Glomerular visceral epithelial cell (primary cell): ENCODE results near the gene FGF18.
"Not testable (repeated sequence)": the region's sequence is repeated elsewhere in the genome, so short reads cannot be mapped to it uniquely, and the experiment has no call there.

Source experiments
- DNase-seq: peaks from one replicate; pipeline ENCODE4 v3.0.0-alpha.2; 2016; ENCODE audit errors: extremely low spot score

FGF18 gene

DNA sequence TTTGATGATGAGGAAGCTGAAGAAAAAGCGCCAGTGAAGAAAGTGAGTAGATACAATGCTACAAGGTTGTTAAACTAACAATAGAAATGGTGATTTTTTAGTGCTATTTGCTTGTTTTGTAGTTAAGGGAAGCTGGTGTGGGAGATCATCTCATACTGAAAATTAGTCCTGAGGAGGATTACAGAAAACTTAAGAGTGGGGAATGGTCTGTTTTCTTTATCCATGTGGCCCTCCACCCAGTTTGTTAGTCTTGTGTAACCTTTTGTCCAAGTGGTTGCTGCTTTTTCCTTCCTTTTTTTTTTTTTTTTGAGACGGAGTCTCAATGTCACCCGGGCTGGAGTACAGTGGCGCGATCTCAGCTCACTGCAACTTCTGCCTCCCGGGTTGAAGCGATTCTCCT, 19.3 kb upstream of the FGF18 start:
- no peak for DNase-seq

DNA sequence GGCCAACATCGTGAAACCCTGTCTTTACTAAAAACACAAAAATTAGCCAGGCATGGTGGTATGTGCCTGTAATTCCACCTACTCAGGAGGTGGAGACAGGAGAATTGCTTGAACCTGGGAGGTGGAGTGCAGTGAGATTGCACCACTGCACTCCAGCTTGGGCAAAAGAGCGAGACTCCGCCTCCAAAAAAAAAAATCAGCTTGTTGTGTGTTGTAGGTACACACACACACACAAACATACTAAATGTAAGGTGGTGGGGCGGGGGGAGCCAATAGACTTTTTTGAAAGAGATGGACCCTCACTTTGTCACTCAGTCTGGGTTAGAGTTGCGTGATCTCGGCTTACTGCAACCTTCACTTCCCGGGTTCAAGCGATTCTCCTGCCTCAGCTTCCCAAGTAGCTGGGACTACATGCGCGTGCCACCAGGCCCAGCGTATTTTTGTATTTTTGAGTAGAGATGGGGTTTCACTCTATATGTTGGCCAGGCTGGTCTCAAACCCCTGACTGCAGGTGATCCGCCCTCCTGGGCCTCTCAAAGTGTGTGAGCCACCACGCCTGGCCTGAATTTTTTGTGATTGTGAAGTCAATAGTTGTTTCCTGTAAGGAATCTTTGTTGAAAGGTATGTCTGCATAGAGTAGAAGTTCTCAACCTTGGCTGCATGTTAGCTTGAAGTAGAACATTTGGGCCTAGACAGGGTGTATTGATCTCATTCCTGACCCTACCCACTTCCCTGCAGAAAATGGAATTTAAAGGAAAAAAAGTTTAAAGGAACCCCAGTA, 18.1 kb upstream of the FGF18 start:
- DNase-seq = no peak

DNA sequence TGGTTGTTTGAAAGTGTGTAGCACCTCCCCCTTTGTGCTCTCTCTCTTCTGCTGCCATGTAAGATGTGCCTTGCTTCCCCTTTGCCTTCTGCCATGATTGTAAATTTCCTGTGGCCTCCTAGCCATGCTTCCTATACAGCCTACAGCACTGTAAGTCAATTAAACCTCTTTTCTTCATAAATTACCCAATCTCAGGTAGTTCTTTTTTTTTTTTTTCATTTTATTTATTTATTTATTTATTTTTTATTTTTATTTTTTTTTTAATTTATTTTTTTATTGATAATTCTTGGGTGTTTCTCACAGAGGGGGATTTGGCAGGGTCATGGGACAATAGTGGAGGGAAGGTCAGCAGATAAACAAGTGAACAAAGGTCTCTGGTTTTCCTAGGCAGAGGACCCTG, 16.7 kb upstream of the FGF18 start:
- not testable (repeated sequence) for DNase-seq

DNA sequence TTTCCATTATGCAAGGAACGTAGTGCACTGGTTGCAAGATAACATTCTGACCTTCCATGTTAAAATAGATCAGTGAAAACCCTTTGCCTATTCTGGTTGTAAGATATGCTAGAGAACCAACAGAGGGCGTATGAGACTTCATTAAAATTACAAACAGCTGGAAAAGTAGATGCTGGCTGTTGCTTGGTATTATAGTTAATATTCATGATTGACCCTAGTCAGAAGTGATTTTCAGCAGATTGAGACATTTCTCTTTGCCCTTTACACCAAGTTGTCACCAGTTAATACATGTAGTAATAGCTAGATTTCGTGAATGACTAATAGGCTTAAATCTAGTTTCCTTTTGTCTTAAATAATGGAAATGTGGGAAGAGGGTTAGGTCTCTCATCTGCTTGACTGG, 13.8 kb upstream of the FGF18 start:
- DNase-seq = no peak

DNA sequence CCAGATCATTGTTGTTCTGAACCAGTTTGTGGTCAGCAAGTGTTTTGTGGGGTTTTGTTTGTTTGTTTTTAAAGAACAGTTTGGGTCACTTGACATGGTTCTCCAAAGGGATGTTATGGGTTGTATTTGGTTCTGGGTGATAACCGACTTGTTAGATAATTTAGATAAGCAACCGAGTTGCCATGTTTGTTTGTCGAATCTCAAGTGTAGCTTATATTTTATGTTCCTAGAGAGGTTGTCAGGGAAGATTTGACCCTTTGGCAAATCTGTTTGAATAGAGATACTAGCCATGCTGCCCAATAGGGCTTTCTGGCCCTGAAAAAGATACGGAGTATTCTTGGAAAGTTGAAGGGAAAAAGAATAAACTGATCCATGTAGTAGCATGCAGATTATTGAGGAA, 12.2 kb upstream of the FGF18 start:
- no peak for DNase-seq

DNA sequence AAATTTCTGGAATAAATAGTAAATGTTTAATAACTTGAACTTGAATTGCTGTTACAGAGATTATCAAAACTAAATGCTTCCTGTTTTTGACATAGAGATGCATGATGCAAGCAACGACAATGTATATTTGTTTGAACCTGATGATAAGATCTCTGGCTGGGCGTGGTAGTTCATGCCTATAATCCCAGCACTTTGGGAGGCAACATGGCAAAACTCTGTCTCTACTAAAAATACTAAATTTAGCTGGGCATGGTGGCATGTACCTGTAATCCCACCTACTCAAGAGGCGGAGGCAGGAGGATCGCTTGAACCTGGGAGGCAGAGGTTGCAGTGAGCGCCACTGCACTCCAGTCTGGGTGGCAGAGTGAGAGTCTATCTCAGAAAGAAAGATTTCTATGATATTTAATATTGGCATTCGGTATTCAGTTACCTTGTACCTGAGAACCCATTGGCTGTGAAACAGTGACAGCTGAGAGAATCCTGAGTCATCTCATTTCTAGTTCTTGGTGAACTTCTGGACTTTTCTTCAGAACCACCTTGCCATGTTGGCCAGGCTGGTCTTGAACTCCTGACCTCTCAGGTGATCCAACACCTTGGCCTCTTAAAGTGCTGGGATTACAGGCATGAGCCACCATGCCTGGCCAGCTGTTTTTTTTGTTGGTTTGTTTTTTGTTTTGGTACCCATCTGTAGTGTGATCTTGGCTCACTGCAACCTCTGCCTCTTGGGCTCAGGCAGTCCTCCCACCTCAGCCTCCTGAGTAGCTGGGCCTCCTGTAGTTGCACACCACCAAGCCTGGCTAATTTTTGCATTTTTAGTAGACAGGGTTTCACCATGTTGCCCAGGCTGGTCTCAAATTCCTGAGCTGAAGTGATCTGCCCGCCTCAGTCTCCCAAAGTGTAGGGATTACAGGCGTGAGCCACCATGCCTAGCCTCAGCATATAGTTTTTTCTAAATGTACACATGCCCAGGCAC, 10.0 kb upstream of the FGF18 start:
- no peak for DNase-seq

DNA sequence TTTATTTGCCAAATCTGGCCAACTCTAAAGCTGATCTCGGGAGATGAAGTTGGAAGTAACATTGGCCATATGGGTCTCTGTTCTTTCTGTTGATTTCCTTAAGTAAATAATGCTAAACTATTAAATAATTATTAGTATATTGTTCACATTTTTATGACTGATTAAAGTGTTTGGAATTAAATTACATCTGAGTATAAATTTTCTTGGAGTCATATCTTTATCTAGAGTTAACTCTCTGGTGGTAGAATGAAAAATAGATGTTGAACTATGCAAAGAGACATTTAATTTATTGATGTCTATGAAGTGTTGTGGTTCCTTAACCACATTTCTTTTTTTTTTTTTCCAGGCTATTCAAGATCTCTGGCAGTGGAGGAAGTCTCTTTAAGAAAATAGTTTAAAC, 9.3 kb upstream of the FGF18 start:
- no peak for DNase-seq

DNA sequence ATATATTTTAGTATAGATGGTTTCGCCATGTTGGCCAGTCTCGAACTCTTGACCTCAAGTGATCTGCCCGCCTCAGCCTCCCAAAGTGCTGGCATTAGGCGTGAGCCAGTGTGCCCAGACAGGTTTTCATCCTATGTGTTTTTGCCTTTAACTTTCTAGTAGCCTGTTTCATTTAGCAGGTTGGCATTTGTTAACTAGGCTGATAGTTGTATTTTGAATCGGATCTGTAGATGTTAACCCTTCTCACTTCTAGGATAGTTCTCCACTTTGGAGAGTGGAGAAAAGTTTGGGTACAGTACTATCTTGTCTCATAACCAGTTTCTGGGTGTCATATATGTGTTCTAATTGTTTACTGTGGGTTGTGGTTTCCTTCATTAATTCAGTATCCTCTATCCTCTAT, 7.3 kb upstream of the FGF18 start:
- no peak for DNase-seq

DNA sequence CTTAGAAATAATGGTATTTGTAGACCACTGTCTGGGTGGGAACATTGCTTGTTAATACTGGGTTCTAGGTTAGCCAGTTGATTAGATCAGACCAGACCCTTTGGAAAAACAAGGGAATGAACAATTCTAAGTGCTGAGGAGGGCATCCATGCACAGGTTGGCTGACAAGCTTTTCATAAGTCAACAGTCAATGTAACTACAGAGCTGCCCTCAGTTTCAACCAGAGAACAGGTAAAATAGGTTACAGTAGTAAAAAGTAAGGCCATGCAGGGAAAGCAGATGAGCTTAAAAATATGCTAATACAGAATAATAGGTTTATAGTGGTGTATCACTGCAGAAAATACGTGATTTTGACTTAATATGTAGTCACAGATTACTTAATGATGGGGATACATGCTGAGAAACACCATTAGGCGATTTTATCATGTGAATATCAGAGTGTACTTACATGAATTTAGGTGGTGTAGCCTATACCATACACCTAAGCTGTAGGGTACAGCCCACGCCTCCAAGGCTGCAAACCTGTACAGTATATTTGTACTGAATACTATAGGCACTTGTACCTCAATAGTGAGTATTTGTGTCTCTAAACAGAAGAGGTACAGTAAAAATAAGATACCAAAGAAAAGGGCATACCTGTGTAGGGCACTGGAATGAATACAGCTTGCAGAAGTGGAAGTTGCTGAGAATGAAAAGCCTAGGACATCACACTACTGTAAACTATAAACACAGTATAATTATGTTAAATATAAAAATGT, 6.1 kb upstream of the FGF18 start:
- no peak for DNase-seq

DNA sequence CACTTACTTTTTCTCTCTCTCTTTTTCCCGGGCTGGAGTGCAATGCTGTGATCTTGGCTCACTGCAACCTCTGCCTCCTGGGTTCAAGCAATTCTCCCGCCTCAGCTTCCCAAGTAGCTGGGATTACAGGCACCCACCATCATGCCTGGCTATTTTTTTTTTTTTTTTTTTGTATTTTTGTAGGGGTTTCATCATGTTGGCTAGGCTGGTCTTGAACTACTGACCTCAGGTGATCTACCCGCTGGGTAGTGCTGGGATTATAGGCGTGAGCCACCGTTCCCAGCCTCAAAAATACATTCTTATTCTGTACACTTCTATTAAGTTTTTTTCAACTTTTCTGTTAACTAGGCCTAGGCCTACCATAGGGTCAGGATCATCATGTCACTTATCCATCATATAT, 5.5 kb upstream of the FGF18 start:
- not testable (repeated sequence) for DNase-seq

DNA sequence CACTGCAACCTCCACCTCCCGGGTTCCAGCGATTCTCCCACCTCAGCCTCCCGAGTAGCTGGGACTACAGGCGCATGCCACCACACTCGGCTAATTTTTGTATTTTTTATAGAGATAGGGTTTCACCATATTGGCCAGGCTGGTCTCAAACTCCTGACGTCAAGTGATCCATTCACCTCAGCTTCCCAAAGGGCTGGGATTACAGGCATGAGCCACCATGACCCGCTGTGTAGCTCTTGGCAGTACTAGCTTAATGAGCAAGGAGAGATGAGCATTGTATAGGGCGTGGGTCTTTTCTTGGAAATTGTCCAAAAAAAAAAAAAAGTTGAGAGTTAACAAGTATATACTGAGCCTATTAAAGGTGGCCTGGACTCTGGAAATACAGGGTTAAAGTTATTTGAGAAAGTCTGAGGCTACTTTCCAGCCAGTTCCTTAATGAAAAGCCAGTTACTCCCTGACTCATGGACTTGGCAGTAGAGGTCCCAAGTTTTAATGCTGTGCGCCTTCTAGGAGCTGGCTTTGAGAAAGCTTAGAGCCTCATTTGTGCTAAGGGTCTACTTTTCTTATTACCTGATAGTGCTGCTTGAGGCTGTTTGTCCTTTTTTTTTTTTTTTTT, 4.2 kb upstream of the FGF18 start:
- DNase-seq = no peak

DNA sequence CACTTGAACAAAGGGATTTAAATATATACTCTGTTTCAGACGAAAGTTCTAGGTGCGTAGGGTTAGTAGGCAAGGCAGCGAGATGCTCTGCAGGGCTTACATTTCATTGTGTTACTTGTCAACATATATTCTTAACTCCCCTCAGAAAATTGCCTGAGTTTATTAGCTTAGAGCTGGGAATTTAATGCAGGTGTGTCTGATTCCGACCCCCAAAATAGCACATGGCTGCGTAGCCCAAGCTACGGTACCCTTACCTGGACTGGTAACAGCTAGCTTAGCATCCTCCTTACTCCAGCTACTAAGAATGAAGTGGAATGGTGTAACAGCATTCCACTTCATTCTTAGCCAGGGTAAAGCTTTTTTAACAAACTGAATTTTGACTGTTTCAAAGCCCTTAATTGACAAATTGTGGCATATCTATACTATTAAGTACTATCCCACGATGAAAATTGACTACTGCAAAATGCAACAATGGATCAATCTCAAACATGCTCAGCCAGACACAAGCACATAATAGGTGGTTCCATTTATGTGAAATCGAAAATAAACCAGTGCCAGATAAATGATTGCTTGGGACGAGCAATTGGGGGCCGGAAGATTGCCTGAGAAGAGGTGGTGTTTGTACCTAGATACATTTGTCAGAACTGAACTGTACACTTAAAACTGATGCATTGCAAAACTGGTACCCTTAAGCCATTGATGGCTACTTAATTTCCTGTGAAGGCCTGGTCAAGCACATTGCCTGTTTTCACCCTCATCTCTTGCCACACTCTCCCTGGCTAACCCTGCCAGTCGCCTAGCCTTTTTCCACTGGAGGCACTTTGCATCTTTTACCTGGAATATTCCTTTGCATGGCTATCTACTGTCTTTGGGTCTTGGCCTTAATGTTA, 3.0 kb upstream of the FGF18 start:
- DNase-seq = no peak

DNA sequence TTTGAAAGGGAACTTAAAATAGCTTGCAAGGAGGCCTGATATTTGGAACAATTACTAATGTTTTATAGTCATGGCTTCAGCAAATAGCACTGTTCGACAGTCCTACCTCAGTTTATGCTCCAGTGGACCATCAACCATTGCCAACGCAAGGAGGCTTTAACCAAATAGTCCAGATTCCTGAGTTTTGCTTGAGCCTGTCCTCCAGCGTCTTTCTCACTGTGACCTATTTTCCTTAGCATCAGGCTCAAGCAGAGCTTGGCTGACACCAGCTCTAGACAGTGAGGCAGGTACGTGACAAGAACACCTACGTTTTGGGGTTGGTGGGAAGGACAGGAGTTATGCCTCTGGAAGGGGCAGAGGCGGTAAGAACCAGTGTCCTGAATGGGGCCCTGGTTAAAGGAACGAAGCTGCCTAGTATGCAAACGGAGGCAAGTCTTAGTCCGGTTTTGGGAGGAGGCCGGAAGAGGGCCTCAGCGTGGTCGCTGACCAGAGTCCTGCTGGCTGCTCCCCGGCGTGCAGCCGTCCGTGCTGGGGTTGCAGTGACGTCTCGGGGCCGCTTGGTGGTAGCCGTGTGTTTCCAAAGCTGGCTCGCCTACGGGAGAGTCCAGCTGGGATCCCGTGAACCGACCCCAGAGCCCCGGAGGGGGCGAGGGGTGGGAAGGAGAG, 998 bp upstream of the FGF18 start:
- DNase-seq = peak; percentile 86

DNA sequence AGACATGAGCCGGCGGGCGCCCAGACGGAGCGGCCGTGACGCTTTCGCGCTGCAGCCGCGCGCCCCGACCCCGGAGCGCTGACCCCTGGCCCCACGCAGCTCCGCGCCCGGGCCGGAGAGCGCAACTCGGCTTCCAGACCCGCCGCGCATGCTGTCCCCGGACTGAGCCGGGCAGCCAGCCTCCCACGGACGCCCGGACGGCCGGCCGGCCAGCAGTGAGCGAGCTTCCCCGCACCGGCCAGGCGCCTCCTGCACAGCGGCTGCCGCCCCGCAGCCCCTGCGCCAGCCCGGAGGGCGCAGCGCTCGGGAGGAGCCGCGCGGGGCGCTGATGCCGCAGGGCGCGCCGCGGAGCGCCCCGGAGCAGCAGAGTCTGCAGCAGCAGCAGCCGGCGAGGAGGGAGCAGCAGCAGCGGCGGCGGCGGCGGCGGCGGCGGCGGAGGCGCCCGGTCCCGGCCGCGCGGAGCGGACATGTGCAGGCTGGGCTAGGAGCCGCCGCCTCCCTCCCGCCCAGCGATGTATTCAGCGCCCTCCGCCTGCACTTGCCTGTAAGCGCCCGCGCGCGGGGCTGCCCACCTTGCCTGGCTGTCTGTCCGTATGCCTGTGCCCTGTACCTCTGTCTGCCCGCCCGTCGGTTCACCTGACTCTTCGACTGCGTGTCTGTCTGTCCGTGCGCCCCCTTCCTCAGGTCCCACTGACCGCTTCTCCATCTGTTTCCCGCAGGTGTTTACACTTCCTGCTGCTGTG, 412 bp downstream of the FGF18 start:
- DNase-seq = peak; percentile 36

DNA sequence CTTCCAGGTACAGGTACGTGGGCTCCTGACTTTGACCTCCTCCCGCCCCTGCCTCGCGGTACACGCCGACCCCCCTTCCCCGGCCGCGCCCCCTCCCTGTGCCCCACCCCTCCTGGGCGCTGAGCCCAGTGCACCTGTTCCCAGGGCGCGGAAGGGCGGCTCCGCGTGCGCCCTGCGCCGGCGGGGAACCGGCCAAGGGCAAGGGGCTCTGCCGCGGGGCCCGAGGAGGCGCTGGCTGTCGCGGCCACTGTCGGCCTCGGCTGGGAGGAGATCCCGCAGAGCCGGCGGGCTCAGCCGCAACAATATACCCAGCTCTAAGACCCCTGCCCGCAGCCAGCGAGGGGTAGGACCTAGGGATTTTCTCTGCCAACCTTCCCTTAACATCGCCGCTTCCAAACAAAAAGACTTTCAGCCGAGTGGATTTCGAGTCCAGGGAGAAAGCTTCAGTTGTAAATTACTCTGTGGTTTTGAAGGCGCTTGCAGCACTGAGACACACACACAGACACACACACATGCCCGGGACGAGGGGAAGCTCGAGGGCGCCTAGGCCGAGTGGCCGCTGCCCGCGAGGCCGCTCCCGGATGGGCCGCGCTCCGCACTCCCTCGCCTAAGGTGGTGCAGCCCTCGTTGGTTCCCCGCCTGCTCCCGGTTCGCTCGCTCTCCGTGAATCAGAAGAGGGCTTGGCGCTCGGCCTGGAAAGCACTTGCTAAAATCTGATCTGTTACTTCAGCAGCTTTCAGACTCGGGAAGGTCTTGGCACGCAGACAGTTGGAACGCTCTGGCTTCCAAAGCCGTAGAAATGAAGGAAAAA, 1.2 kb downstream of the FGF18 start:
- DNase-seq = no peak

DNA sequence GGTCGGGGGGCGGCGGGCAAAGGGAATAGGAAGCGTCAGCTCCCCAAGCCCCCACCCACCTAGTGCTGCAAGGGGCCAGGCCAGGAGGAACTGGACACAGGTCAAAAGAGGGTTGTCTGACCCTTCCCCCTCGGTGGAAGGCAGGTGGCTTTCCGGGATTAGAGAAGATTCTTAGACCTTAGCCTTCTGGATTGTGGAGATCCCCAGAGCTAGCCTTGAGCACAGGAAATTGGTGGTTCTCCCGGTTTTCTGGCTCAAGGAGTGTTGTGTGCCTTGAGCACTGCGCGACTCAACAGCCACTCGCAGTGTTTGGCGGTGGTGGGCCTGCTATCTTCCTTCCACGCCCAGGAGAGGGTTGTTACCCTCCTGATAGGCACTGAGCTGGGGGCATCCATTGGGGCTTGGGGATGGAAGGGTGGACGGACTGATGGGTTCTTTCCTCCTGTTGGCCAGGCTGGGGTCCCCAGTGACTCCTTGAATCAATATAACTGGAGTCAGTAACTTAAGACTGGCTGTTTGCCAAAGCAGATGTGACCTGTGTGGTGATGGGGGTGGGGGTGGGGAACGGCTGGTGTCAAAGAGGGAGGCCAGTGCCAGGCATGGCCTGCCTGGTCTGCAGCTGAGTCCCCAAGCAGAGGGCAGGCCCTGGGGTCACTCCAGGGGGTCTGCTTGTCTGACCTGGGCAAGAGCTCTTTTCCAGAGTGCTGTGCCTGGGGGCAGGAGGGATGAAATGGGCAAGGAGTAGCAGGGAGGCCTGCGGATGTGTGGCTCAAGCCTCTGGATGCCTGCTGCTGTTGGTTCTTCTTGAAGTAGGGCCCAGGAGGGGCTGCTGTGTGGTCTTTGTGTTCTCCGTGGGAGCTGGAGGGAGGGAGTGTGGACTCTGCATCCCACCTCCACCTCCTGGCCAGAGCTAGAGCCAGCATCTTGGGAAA, 2.1 kb downstream of the FGF18 start:
- no peak for DNase-seq

DNA sequence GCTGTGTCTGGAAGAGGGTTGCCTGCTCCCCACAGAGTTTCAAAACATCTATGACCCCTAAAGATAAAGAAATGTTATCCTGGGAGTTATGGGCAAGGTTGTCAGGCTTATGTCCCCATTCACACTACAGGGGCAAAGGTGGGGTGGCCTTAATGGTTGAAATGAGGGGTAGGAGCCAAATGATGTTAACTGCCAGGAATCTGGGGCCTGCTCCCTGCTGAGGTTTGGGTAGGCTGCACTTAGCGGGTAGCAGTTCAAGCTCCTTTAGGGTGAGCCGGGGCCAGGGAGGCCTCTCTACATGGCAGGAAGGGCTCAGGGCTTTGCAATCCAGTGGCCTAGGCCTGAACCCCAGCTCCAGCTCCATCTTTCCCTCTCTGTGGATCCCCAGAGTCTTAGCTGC, 3.0 kb downstream of the FGF18 start:
- no peak for DNase-seq
